SJCRH30 (cell line): Measurements from ENCODE around the gene PTCD2. TPM values are rescaled to one million over a fixed set of nuclear protein-coding genes. Genes with fewer than 3 reads are reported as not detected.
A peak's percentile ranks its signal among the peaks of the same experiment; 100 is the strongest.

Experiments
- DNase-seq, 2 experiments: peaks; one replicate each; pipeline ENCODE4 v3.0.0-alpha.2; 2015 to 2020
- H3K27ac ChIP-seq: fragments of 250-450 bp; sonication (Bioruptor Pico); 2 replicates; pipeline ENCODE4 v1.5.1; 2020; ENCODE audit warnings: mild to moderate bottlenecking, moderate library complexity
- H3K27me3 ChIP-seq: fragments of 250-450 bp; sonication (Bioruptor Pico); 2 replicates; pipeline ENCODE4 v1.5.1; 2020; ENCODE audit warnings: mild to moderate bottlenecking, moderate library complexity
- H3K36me3 ChIP-seq: fragments of 250-450 bp; sonication (Bioruptor Pico); 2 replicates; pipeline ENCODE4 v1.5.1; 2020; ENCODE audit warnings: mild to moderate bottlenecking, moderate library complexity
- H3K4me1 ChIP-seq: fragments of 250-450 bp; sonication (Bioruptor Pico); 2 replicates; pipeline ENCODE4 v1.5.1; 2020; ENCODE audit warnings: mild to moderate bottlenecking, moderate library complexity
- H3K4me3 ChIP-seq: fragments of 250-450 bp; sonication (Bioruptor Pico); 2 replicates; pipeline ENCODE4 v1.5.1; 2020; ENCODE audit warnings: mild to moderate bottlenecking, moderate library complexity
- H3K9me3 ChIP-seq: fragments of 250-450 bp; sonication (Bioruptor Pico); replicated peaks from 2 replicates; pipeline ENCODE4 v1.5.1; 2020; ENCODE audit warnings: mild to moderate bottlenecking, moderate library complexity
- total RNA-seq: library from RNA; depleted of rRNA; stranded (reverse); fragments of >200 nt; shearing (Covaris generic); gene quantifications from 2 replicates; pipeline ENCODE4 v1.2.3, GENCODE V29; 2014

The PTCD2 gene
- total RNA-seq, 1 experiment from 2014 or later = 12.7 TPM

DNA sequence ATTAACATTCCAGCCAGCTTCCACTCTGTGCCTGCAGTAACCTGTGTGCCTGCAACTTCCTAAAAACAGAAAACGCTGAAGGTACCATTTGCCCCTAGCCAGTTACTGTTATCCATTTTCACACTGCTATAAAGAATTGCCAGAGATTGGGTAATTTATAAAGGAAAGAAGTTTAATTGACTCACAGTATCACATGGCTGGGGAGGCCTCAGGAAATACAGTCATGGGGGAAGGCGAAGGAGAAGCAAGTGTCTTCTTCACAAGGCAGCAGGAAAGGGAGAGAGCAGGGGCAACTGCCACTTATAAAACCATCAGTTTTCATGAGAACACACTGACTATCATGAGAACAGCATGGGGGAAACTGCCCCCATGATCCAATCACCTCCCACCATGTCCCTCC lies 31.2 kb downstream of the PTCD2 start:
- Histone ChIP-seq H3K27me3 (no peaks in the 10 kb centered on the region), H3K4me3 (no peak overlapping the region), H3K4me1 (peaks cover 6% of the 10 kb centered on the region; the same call in 1 of the 2 replicates), H3K36me3 (no peaks in the 10 kb centered on the region), H3K9me3 (no peaks in the 10 kb centered on the region), H3K27ac (no peak overlapping the region)
- DNase-seq = no peak

GRCh38 chr5:72352616-72353015 lies 32.4 kb downstream of the PTCD2 start:
- Histone ChIP-seq H3K27ac (no peak overlapping the region), H3K4me1 (peaks cover 6% of the 10 kb centered on the region; the same call in 1 of the 2 replicates), H3K9me3 (no peaks in the 10 kb centered on the region), H3K27me3 (no peaks in the 10 kb centered on the region), H3K4me3 (no peak overlapping the region), H3K36me3 (no peaks in the 10 kb centered on the region)
- DNase-seq = no peak

- peaks cover 6% of the 10 kb centered on the region; the same call in 1 of the 2 replicates for H3K4me1 ChIP-seq
- H3K27ac ChIP-seq = no peak overlapping the region
- no peaks in the 10 kb centered on the region for H3K36me3 ChIP-seq
- H3K27me3 ChIP-seq = no peaks in the 10 kb centered on the region
- DNase-seq = no peak
- H3K9me3 ChIP-seq = no peaks in the 10 kb centered on the region
- no peak overlapping the region for H3K4me3 ChIP-seq
Observed at GRCh38 chr5:72353046-72353445, 32.9 kb downstream of the PTCD2 start.

- H3K4me3 ChIP-seq = no peak overlapping the region
- no peaks in the 10 kb centered on the region for H3K9me3 ChIP-seq
- DNase-seq = peak; percentile 59 to 78
- H3K36me3 ChIP-seq = peaks cover 7% of the 10 kb centered on the region; the same call in 1 of the 2 replicates
- peaks cover 6% of the 10 kb centered on the region; the same call in 1 of the 2 replicates for H3K4me1 ChIP-seq
- no peak overlapping the region for H3K27ac ChIP-seq
- H3K27me3 ChIP-seq = no peaks in the 10 kb centered on the region
Observed at GRCh38 chr5:72355706-72356299, 35.6 kb downstream of the PTCD2 start.

DNA sequence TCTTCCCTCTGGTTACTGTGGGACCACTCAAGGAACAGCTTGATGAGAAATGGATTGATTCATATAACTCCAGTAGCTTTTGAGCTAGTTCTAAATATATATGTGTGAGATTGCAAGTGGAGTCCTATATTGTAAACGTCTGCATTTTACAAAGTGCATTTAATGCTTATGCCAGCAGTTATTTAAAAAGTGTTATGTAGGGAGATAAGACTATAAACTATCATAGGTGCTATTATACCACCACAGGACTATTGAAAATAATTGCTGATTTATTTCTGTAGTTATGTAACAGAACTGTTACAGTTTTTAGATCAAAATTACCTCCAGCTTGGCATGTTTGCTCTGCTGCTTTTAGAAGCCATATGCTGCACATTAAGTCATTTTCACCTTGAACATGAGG lies 36.2 kb downstream of the PTCD2 start:
- no peaks in the 10 kb centered on the region for H3K27me3 ChIP-seq
- peaks cover 9% of the 10 kb centered on the region; the same call in 1 of the 2 replicates for H3K36me3 ChIP-seq
- DNase-seq = no peak
- H3K4me1 ChIP-seq = peaks cover 6% of the 10 kb centered on the region; the same call in 1 of the 2 replicates
- H3K27ac ChIP-seq = no peak overlapping the region
- no peaks in the 10 kb centered on the region for H3K9me3 ChIP-seq
- H3K4me3 ChIP-seq = no peak overlapping the region

DNA sequence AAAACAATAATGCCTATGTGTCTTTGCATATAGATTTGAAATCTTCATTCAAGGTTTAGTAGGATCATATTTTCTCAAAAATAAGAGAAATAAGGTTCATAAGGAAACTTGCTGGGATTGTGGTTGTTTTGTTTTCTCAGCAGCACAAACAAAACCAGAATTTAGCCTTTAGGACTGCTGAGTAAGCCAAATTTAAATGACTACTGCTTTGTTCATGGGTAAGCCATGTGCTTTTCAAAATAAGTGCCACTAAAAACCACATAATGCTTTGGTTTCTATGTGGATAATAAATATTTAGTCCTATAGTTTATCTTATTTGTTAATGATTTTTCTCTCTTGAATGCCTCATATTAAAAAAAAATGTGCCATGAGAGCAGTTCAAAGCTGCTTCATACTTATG lies 38.8 kb downstream of the PTCD2 start:
- Histone ChIP-seq H3K9me3 (no peaks in the 10 kb centered on the region), H3K27ac (no peak overlapping the region), H3K4me1 (peaks cover 20% of the 10 kb centered on the region), H3K4me3 (no peak overlapping the region), H3K27me3 (no peaks in the 10 kb centered on the region), H3K36me3 (peaks cover 18% of the 10 kb centered on the region; the same call in 1 of the 2 replicates)
- no peak for DNase-seq

- no peak overlapping the region for H3K27ac ChIP-seq
- H3K36me3 ChIP-seq = peaks cover 18% of the 10 kb centered on the region; the same call in 1 of the 2 replicates
- no peaks in the 10 kb centered on the region for H3K9me3 ChIP-seq
- H3K4me1 ChIP-seq = peaks cover 30% of the 10 kb centered on the region
- no peak overlapping the region for H3K4me3 ChIP-seq
- H3K27me3 ChIP-seq = no peaks in the 10 kb centered on the region
- DNase-seq = no peak
Observed at GRCh38 chr5:72359886-72360285, 39.7 kb downstream of the PTCD2 start.

DNA sequence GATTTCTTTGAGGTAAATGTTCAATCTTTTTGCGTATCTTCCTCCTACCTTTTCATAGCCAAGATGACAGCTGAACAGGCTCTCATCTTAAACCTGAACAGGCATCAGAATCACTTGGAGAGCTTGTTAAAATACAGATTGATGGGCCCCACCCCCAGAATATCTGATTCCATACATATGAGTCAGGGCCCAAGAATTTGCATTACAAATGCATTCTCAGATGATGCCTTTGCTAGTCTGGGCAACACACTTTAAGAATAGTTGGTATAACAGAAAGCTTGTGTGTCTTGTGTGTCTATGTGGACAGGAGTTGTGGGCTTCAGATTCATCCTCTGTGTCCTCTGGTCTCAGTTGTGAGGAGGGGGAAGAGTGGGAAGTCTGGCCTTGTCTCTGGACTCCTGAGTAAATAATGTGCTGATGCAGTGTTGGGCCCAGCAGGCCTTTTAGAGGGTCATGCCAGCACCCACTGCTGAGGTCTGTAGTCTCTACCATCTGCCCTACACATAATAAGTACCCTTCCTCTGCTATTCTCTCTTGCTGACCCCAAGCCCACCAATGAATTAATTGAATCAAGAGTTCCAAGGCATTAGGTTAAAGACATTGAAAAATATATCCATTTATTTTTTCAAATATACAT lies 43.1 kb downstream of the PTCD2 start:
- Histone ChIP-seq H3K27me3 (no peaks in the 10 kb centered on the region), H3K27ac (peak overlapping the region; percentile 45), H3K4me3 (no peak overlapping the region), H3K9me3 (no peaks in the 10 kb centered on the region), H3K36me3 (peaks cover 18% of the 10 kb centered on the region; the same call in 1 of the 2 replicates), H3K4me1 (peaks cover 36% of the 10 kb centered on the region)
- peak; percentile 44 to 45 for DNase-seq

DNA sequence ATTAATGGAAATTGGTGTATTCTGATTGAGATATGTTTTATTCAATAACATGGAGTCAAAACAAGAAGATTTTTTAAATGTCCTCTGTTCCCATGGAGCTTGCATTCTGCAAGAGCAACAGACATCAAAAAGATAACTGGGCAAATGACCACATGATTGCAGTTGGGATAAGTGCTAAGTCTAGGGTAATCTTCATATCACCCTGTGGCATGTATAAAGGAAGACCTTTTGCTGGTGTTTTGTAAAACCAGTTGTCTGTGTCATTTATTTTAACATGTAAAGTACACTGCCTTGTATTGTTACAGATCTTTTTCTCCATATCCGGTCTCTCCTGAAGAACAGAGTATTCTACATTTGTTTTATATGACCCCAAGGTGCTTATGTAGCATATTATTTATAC lies 44.0 kb downstream of the PTCD2 start:
- H3K4me1 ChIP-seq = peaks cover 36% of the 10 kb centered on the region
- H3K9me3 ChIP-seq = no peaks in the 10 kb centered on the region
- H3K27me3 ChIP-seq = no peaks in the 10 kb centered on the region
- no peak overlapping the region for H3K4me3 ChIP-seq
- H3K36me3 ChIP-seq = peaks cover 11% of the 10 kb centered on the region; the same call in 1 of the 2 replicates
- peak overlapping the region; percentile 45 for H3K27ac ChIP-seq
- peak in 1 of 2 experiments; percentile 68 for DNase-seq

- peak overlapping the region; percentile 45 for H3K27ac ChIP-seq
- H3K4me1 ChIP-seq = peaks cover 36% of the 10 kb centered on the region
- no peaks in the 10 kb centered on the region for H3K27me3 ChIP-seq
- DNase-seq = no peak
- peaks cover 11% of the 10 kb centered on the region; the same call in 1 of the 2 replicates for H3K36me3 ChIP-seq
- no peaks in the 10 kb centered on the region for H3K9me3 ChIP-seq
- no peak overlapping the region for H3K4me3 ChIP-seq
Observed at GRCh38 chr5:72364951-72365350, 44.8 kb downstream of the PTCD2 start.

DNA sequence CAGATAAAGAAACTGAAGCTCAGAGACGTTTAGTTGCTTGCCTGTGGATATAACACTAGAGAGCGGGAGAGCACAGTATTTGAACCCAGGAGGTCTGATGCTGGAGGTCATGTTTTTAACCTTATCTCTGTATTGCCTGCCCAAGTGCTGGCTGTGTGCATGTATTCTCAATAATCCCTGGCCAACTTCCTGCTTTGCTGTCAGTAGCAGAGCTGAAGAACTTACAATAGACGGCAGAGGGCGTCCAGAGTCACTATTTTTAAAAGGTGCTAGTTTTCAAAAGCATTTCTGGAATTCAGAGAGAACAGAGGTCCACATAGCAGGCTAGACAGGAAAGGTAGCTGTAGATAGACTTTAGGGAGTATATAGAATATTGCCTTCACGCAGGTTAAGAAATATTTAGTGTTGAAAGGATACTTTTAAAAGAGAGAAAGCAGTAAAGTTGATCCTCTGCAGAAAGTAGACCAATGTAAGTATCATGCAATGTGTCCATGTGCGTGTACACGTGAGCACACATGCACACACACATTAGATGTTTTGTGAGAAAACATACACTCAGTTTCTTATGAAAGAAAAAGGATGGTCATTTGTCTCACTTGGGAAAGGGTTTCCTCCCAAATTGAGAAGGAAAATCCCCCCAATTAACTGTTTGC lies 46.3 kb downstream of the PTCD2 start:
- no peak overlapping the region for H3K4me3 ChIP-seq
- H3K27me3 ChIP-seq = no peaks in the 10 kb centered on the region
- no peaks in the 10 kb centered on the region for H3K9me3 ChIP-seq
- H3K4me1 ChIP-seq = peaks cover 36% of the 10 kb centered on the region
- DNase-seq = peak; percentile 77 to 89
- H3K27ac ChIP-seq = no peak overlapping the region
- peaks cover 9% of the 10 kb centered on the region; the same call in 1 of the 2 replicates for H3K36me3 ChIP-seq

DNA sequence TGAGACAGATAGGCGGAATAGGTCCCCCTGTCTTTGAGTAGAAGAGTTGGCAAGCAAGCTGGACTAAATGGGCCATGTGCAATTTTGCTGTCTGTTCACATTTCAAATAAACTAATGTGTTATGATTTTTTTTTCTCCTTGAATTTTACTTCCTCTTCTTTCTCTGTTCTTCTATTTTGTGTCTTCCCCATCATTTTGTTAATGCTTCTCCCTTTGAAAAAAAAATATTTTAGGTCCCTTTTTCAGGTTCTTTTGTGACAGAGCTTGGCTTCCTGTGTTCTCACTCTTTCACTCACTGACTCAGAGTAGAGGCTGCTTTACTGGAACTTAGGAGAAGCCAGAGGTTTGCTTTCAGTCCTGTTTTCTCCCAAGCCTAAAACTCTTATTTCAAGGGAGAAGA lies 48.1 kb downstream of the PTCD2 start:
- peaks cover 29% of the 10 kb centered on the region for H3K4me1 ChIP-seq
- no peak overlapping the region for H3K4me3 ChIP-seq
- DNase-seq = no peak
- H3K27me3 ChIP-seq = no peaks in the 10 kb centered on the region
- no peaks in the 10 kb centered on the region for H3K36me3 ChIP-seq
- H3K9me3 ChIP-seq = no peaks in the 10 kb centered on the region
- no peak overlapping the region for H3K27ac ChIP-seq

DNA sequence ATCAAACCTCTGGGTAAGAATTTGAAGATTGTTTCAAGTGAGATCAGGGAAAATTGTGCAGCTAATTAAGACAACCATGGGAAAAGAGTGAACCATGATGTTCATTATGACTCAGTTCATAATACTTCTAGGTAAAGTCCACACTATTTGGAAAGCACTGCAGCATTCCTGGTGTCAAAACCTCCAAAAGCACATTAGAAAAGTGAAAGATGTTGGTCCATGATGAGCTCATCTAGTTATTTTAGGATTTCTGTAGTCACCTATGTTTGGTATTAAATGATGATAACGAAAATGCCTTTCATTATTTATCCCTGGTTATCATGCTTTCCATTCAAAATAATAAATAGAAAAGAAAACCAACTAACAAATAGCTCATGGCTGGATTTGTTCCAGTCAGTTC lies 49.1 kb downstream of the PTCD2 start:
- no peaks in the 10 kb centered on the region for H3K27me3 ChIP-seq
- H3K9me3 ChIP-seq = no peaks in the 10 kb centered on the region
- DNase-seq = no peak
- no peaks in the 10 kb centered on the region for H3K36me3 ChIP-seq
- no peak overlapping the region for H3K4me3 ChIP-seq
- peaks cover 18% of the 10 kb centered on the region for H3K4me1 ChIP-seq
- H3K27ac ChIP-seq = no peak overlapping the region

DNA sequence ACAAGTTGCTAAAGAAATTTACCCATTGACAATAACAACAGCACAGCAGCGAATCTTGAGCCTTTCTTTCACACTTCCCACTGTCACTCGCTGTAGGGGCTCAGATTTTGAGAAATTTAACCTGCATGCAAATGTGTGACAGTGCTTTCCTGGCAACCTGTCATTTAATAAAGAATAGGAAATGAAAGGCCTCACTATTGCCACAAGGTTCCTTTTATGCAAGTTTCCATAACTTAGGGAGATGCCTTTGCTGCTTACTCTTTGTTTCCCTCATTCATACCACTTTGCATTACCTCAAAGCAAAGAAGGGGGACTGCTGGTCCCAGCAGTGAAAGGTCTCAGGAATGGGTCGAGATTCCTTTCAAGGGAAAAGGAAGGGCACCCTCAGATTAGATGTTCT lies 49.5 kb downstream of the PTCD2 start:
- Histone ChIP-seq H3K27me3 (no peaks in the 10 kb centered on the region), H3K9me3 (no peaks in the 10 kb centered on the region), H3K27ac (no peak overlapping the region), H3K4me1 (peaks cover 14% of the 10 kb centered on the region), H3K36me3 (no peaks in the 10 kb centered on the region), H3K4me3 (no peak overlapping the region)
- DNase-seq = no peak

GRCh38 chr5:72372331-72372730 lies 52.2 kb downstream of the PTCD2 start:
- H3K4me3 ChIP-seq = no peak overlapping the region
- no peaks in the 10 kb centered on the region for H3K9me3 ChIP-seq

More at GRCh38 chr5:72372331-72372730, 52.2 kb downstream of the PTCD2 start:
- Histone ChIP-seq H3K4me1 (peaks cover 18% of the 10 kb centered on the region), H3K27ac (no peak overlapping the region), H3K27me3 (no peaks in the 10 kb centered on the region), H3K36me3 (no peaks in the 10 kb centered on the region)
- no peak for DNase-seq
